Vagina (tissue), 2 donors: ENCODE measurements around the gene ZNRF1.

ENCODE experiments used
- CTCF ChIP-seq, 3 experiments: fragments of 450-650 bp in 2 of 3; fragments of 200-600 bp in 1 of 3; sonication (generic) in 1 of 3; IDR thresholded peaks; one replicate each; pipeline ENCODE4 v1.5.1; 2017 to 2019; ENCODE audit warnings: antibody characterized with exemption in 3 of 3, mild to moderate bottlenecking in 2 of 3, moderate library complexity in 2 of 3
- POLR2A ChIP-seq, 2 donors: fragments of 450-650 bp; IDR thresholded peaks; one replicate each; pipeline ENCODE4 v1.6.1; 2017; ENCODE audit warnings: antibody characterized with exemption in 2 of 2, mild to moderate bottlenecking in 2 of 2, moderate library complexity in 2 of 2
- POLR2AphosphoS5 ChIP-seq, 2 donors: sonication (generic); formaldehyde crosslinking; IDR thresholded peaks; one replicate each; pipeline ENCODE4 v1.9.0; 2017; ENCODE audit warnings: antibody characterized with exemption in 2 of 2, mild to moderate bottlenecking in 2 of 2, low read depth in 1 of 2; ENCODE audit not compliant: insufficient read depth in 1 of 2

DNA sequence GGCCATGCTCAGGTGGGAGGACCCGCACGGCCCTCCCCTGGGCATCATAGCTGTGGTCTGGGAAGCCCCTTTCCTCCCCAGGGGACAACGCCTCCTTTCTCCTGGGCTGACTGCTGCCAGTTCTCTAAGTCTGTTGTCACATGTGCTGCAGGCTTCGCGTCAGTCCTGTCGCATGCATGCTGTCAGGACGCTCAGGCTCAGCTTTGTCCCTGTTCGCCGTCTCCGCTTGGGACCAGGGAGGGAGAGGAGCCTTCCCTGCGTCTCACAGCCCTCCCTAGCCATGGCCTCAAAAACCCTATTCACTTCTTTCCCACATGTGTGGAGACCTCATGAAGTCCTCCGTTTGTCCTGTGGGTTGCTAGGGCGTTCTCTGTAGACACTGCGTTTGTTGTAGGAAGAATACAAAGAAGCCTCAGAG, 96.4 kb downstream of the ZNRF1 start:
- no peak for TF ChIP-seq CTCF (IDR thresholded peaks at IDR 0.05)
- no peak for TF ChIP-seq POLR2AphosphoS5 (IDR thresholded peaks at IDR 0.05; ENCODE audit: insufficient read depth in 1 of 2, low read depth in 1 of 2)
- TF ChIP-seq POLR2A (IDR thresholded peaks at IDR 0.05): no peak
